ENCODE data around the gene C1GALT1C1L. TPM values are rescaled to one million over a fixed set of nuclear protein-coding genes. Genes with fewer than 3 reads are reported as not detected.
"Not testable (repeated sequence)": the region's sequence is repeated elsewhere in the genome, so short reads cannot be mapped to it uniquely, and the experiment has no call there.

C1GALT1C1L gene
- total RNA-seq, 1 donor from 2014 or later, result not detected

GRCh38 chr2:43643680-43644079 is 32.5 kb downstream of the C1GALT1C1L start:
- no peak overlapping the region for H3K4me3 Mint-ChIP-seq
- H3K27me3 Mint-ChIP-seq (ENCODE audit: low read depth), result peaks cover 5% of the 10 kb centered on the region
- peaks cover 3% of the 10 kb centered on the region for H3K4me1 Mint-ChIP-seq
- H3K27ac Mint-ChIP-seq (ENCODE audit: unreplicated experiment), result no peak overlapping the region
- no peaks in the 10 kb centered on the region for H3K9me3 Mint-ChIP-seq
- H3K36me3 Mint-ChIP-seq (ENCODE audit: low read depth), result no peaks in the 10 kb centered on the region
- DNase-seq (ENCODE audit: low read depth, low spot score), result no peak
- no peak for TF ChIP-seq CTCF (conservative IDR thresholded peaks at IDR 0.05)

- no peak overlapping the region for H3K4me3 Mint-ChIP-seq
- DNase-seq (ENCODE audit: low read depth, low spot score), result no peak
- no peak for TF ChIP-seq CTCF (conservative IDR thresholded peaks at IDR 0.05)
- peaks cover 9% of the 10 kb centered on the region for H3K4me1 Mint-ChIP-seq
- no peaks in the 10 kb centered on the region for H3K9me3 Mint-ChIP-seq
- peaks cover 13% of the 10 kb centered on the region for H3K27me3 Mint-ChIP-seq (ENCODE audit: low read depth)
- no peak overlapping the region for H3K27ac Mint-ChIP-seq (ENCODE audit: unreplicated experiment)
- no peaks in the 10 kb centered on the region for H3K36me3 Mint-ChIP-seq (ENCODE audit: low read depth)
These were observed 33.9 kb downstream of the C1GALT1C1L start for GRCh38 chr2:43642363-43642762.

- peaks cover 47% of the 10 kb centered on the region for H3K27me3 Mint-ChIP-seq (ENCODE audit: low read depth)
- no peaks in the 10 kb centered on the region for H3K9me3 Mint-ChIP-seq
- H3K27ac Mint-ChIP-seq (ENCODE audit: unreplicated experiment), result no peak within 1 kb of the TSS
- peak; percentile 94 for DNase-seq (ENCODE audit: low read depth, low spot score)
- H3K36me3 Mint-ChIP-seq (ENCODE audit: low read depth), result no peaks in the 10 kb centered on the region
- peak within 1 kb of the TSS; percentile 89 for H3K4me3 Mint-ChIP-seq
- no peak for TF ChIP-seq CTCF (conservative IDR thresholded peaks at IDR 0.05)
- H3K4me1 Mint-ChIP-seq, result peaks cover 21% of the 10 kb centered on the region
These were observed 39.0 kb downstream of the C1GALT1C1L start, which contains the start of gene PLEKHH2 for GRCh38 chr2:43637030-43637803. Gene PLEKHH2 (plus strand): TSS chr2:43637260. CDS start chr2:43644674, 7,414 bp downstream.

- peaks cover 51% of the 10 kb centered on the region for H3K27me3 Mint-ChIP-seq (ENCODE audit: low read depth)
- TF ChIP-seq CTCF (conservative IDR thresholded peaks at IDR 0.05), result no peak
- peak overlapping the region; percentile 86 for H3K4me3 Mint-ChIP-seq
These were observed 39.6 kb downstream of the C1GALT1C1L start for GRCh38 chr2:43636621-43637020.

GRCh38 chr2:43636153-43636552 is 40.1 kb downstream of the C1GALT1C1L start:
- Mint-ChIP-seq H3K27me3 (ENCODE audit: low read depth) (peaks cover 56% of the 10 kb centered on the region), H3K4me1 (peaks cover 21% of the 10 kb centered on the region), H3K4me3 (peak overlapping the region; percentile 58)
- H3K36me3 Mint-ChIP-seq (ENCODE audit: low read depth); DNase-seq (ENCODE audit: low read depth, low spot score); H3K27ac Mint-ChIP-seq (ENCODE audit: unreplicated experiment); H3K9me3 Mint-ChIP-seq: not testable (repeated sequence)

More at GRCh38 chr2:43636621-43637020, 39.6 kb downstream of the C1GALT1C1L start:
- no peaks in the 10 kb centered on the region for H3K36me3 Mint-ChIP-seq (ENCODE audit: low read depth)
- no peaks in the 10 kb centered on the region for H3K9me3 Mint-ChIP-seq
- H3K27ac Mint-ChIP-seq (ENCODE audit: unreplicated experiment), result no peak overlapping the region
- H3K4me1 Mint-ChIP-seq, result peaks cover 21% of the 10 kb centered on the region
- DNase-seq (ENCODE audit: low read depth, low spot score), result no peak

GRCh38 chr2:43634604-43635306 is 41.5 kb downstream of the C1GALT1C1L start:
- Mint-ChIP-seq H3K27me3 (ENCODE audit: low read depth) (peaks cover 59% of the 10 kb centered on the region), H3K27ac (ENCODE audit: unreplicated experiment) (no peak overlapping the region), H3K4me3 (peak overlapping the region; percentile 2), H3K4me1 (peaks cover 21% of the 10 kb centered on the region), H3K36me3 (ENCODE audit: low read depth) (no peaks in the 10 kb centered on the region), H3K9me3 (no peaks in the 10 kb centered on the region)
- no peak for TF ChIP-seq CTCF (conservative IDR thresholded peaks at IDR 0.05)
- DNase-seq (ENCODE audit: low read depth, low spot score), result no peak

Data from neural crest cell (in vitro differentiated cells).